H1 (cell line): Measurements from ENCODE around the gene CALY. TPM values are rescaled to one million over a fixed set of nuclear protein-coding genes. Genes with fewer than 3 reads are reported as not detected.

Experiments used
- CREB1 ChIP-seq: IDR thresholded peaks from 2 replicates; pipeline ENCODE4 v1.6.1; 2012; ENCODE audit warnings: inconsistent platforms
- CTBP2 ChIP-seq: IDR thresholded peaks from 2 replicates; pipeline ENCODE4 v1.7.0; 2011; ENCODE audit warnings: borderline replicate concordance, mild to moderate bottlenecking, moderate library complexity, mixed read lengths, low read length; ENCODE audit not compliant: insufficient read depth, insufficient read length
- GABPA ChIP-seq: IDR thresholded peaks from 2 replicates; pipeline ENCODE4 v1.6.1; 2011; ENCODE audit warnings: mild to moderate bottlenecking, low read length, moderate library complexity, borderline replicate concordance; ENCODE audit not compliant: insufficient read depth
- HDAC2 ChIP-seq, 2 experiments: fragments of 300-600 bp in 1 of 2; sonication (generic) in 1 of 2; IDR thresholded peaks; 2 replicates each; pipeline ENCODE4 v1.6.1; 2011 to 2012; ENCODE audit warnings: low read depth in 2 of 2, low read length in 2 of 2, mild to moderate bottlenecking in 2 of 2, moderate library complexity in 2 of 2, borderline replicate concordance in 1 of 2, inconsistent platforms in 1 of 2
- JUND ChIP-seq: IDR thresholded peaks from 2 replicates; pipeline ENCODE4 v1.6.1; 2011; ENCODE audit warnings: mild to moderate bottlenecking, improper control_type of control experiment, low read length
- POLR2A ChIP-seq, 2 experiments: IDR thresholded peaks; 1 replicate in 1 of 2; 2 replicates in 1 of 2; pipeline ENCODE4 v1.6.1; 2011; ENCODE audit warnings: low read depth in 2 of 2, low read length in 2 of 2, mild to moderate bottlenecking in 2 of 2; ENCODE audit errors: control extremely low read depth in 1 of 2
- POU5F1 ChIP-seq: IDR thresholded peaks from 2 replicates; pipeline ENCODE4 v1.6.1; 2011; ENCODE audit warnings: low read depth, mild to moderate bottlenecking, low read length, moderate library complexity
- SUZ12 ChIP-seq: fragments of 200-600 bp; sonication (generic); IDR thresholded peaks from 2 replicates; pipeline ENCODE4 v1.6.1; 2012; ENCODE audit warnings: mild to moderate bottlenecking, inconsistent platforms, low read length, moderate library complexity, mixed read lengths
- polyA plus RNA-seq, 7 experiments: library from polyadenylated mRNA; depleted of rRNA in 3 of 7; stranded (reverse) in 5 of 7; unstranded in 2 of 7; fragments of >200 nt in 5 of 7; fragments of 200-250 nt in 2 of 7; gene quantifications; 1 replicate in 5 of 7; 2 replicates in 1 of 7; 4 replicates in 1 of 7; pipeline versions ENCODE4 v1.2.1 to v1.2.3, GENCODE V29; 2011 to 2013; ENCODE audit warnings: missing spikeins in 2 of 7, mixed read lengths in 2 of 7
- total RNA-seq: library from RNA; stranded (reverse); fragmentation: NEBNext Ultra II Directional; extraction: Animal tissue kit (Norgen Biotek cat#: 25700); gene quantifications from 2 replicates; pipeline ENCODE4 v1.2.1, GENCODE V29; 2021

The CALY gene
- total and polyA plus RNA-seq, 2 of the 8 experiments (the other 6 are each of a cell fraction or from before 2014, with no cell fraction given): 1.3 to 1.5 TPM

- TF ChIP-seq CTBP2 (no peak), GABPA (peak; percentile 89), JUND (peak; percentile 75; the same call in 1 of the 2 replicates), POLR2A (IDR thresholded peaks at IDR 0.05; ENCODE audit: control extremely low read depth in 1 of 2, low read depth in 2 of 2, low read length in 2 of 2) (peak; percentile 74 to 85), HDAC2 (IDR thresholded peaks at IDR 0.05; ENCODE audit: borderline replicate concordance in 1 of 2, low read depth in 2 of 2, low read length in 2 of 2) (no peak), POU5F1 (no peak), CREB1 (peak; percentile 88), SUZ12 (no peak)
These were observed 28.1 kb downstream of the CALY start, which contains the start of the genes TUBGCP2 and ZNF511 (continued) for GRCh38 chr10:133308421-133309099.
